Nephron (organoid): ENCODE results near the gene PDE3A.

ENCODE experiments used
- H3K27ac Mint-ChIP-seq, 3 experiments: 2 replicates each; pipeline ENCODE4 v1.8.0; 2020; ENCODE audit warnings: mixed read lengths in 3 of 3, mild to moderate bottlenecking in 2 of 3, moderate library complexity in 1 of 3
- H3K27me3 Mint-ChIP-seq: 2 replicates; pipeline ENCODE4 v1.8.0; 2021; ENCODE audit warnings: low read depth, mild to moderate bottlenecking, moderate library complexity, mixed read lengths
- H3K36me3 Mint-ChIP-seq: 2 replicates; pipeline ENCODE4 v1.8.0; 2020; ENCODE audit warnings: low read depth, mixed read lengths
- H3K4me1 Mint-ChIP-seq: 2 replicates; pipeline ENCODE4 v1.8.0; 2020; ENCODE audit warnings: mixed read lengths
- H3K4me3 Mint-ChIP-seq, 3 experiments: 2 replicates each; pipeline ENCODE4 v1.8.0; 2020; ENCODE audit warnings: mild to moderate bottlenecking in 3 of 3, mixed read lengths in 3 of 3, moderate library complexity in 2 of 3
- H3K9me3 Mint-ChIP-seq: 2 replicates; pipeline ENCODE4 v1.8.0; 2020; ENCODE audit warnings: mixed read lengths
- CTCF ChIP-seq, 3 experiments: fragments of 200-600 bp; sonication (generic); IDR thresholded peaks; one replicate each; pipeline ENCODE4 v1.5.0; 2021; ENCODE audit warnings: antibody characterized with exemption in 3 of 3; ENCODE audit not compliant: unreplicated experiment in 3 of 3

The PDE3A gene

GRCh38 chr12:20444595-20445170, 76.3 kb downstream of the PDE3A start:
- Mint-ChIP-seq H3K4me3 (no peak overlapping the region), H3K4me1 (no peaks in the 10 kb centered on the region)
- no peak for TF ChIP-seq CTCF (IDR thresholded peaks at IDR 0.05; ENCODE audit: unreplicated experiment in 3 of 3)

GRCh38 chr12:20445687-20446086, 77.3 kb downstream of the PDE3A start:
- no peak for TF ChIP-seq CTCF (IDR thresholded peaks at IDR 0.05; ENCODE audit: unreplicated experiment in 3 of 3)
- Mint-ChIP-seq H3K27ac (no peak overlapping the region), H3K4me1 (no peaks in the 10 kb centered on the region), H3K4me3 (no peak overlapping the region), H3K36me3 (no peaks in the 10 kb centered on the region), H3K27me3 (no peaks in the 10 kb centered on the region), H3K9me3 (no peaks in the 10 kb centered on the region)

More at GRCh38 chr12:20444595-20445170, 76.3 kb downstream of the PDE3A start:
- Mint-ChIP-seq H3K9me3 (no peaks in the 10 kb centered on the region), H3K27ac (no peak overlapping the region), H3K27me3 (no peaks in the 10 kb centered on the region), H3K36me3 (no peaks in the 10 kb centered on the region)

- Mint-ChIP-seq H3K36me3 (no peaks in the 10 kb centered on the region), H3K27ac (no peak overlapping the region), H3K4me3 (no peak overlapping the region)
These were observed 78.5 kb downstream of the PDE3A start for GRCh38 chr12:20446836-20447235.

DNA sequence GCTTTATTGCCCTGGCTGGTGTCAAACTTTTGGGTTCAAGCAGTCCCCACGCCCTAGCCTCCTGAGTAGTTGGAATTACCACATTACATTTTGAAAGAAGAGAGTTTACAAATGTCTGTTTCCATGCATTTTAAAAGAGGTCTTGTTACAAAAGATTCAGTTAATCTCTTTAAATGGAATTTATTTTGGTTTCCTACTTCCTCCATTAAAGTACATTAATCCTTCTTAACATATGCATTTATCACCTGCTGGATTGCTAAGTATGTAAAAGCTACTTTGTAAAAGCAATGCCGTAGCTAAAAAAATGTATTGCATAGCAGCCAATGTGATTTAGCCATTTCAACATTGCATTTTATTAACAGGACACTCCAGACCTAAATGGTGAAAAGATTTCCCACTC, 80.4 kb downstream of the PDE3A start:
- H3K4me1 Mint-ChIP-seq: no peaks in the 10 kb centered on the region
- H3K4me3 Mint-ChIP-seq: no peak overlapping the region
- H3K27me3 Mint-ChIP-seq: no peaks in the 10 kb centered on the region
- H3K9me3 Mint-ChIP-seq: no peaks in the 10 kb centered on the region
- TF ChIP-seq CTCF (IDR thresholded peaks at IDR 0.05; ENCODE audit: unreplicated experiment in 3 of 3): no peak
- H3K27ac Mint-ChIP-seq: no peak overlapping the region
- H3K36me3 Mint-ChIP-seq: no peaks in the 10 kb centered on the region

More at GRCh38 chr12:20446836-20447235, 78.5 kb downstream of the PDE3A start:
- no peaks in the 10 kb centered on the region for H3K9me3 Mint-ChIP-seq
- no peaks in the 10 kb centered on the region for H3K4me1 Mint-ChIP-seq
- TF ChIP-seq CTCF (IDR thresholded peaks at IDR 0.05; ENCODE audit: unreplicated experiment in 3 of 3): no peak
- no peaks in the 10 kb centered on the region for H3K27me3 Mint-ChIP-seq

GRCh38 chr12:20450591-20451180, 82.3 kb downstream of the PDE3A start:
- Mint-ChIP-seq H3K27ac (no peak overlapping the region), H3K4me3 (no peak overlapping the region), H3K36me3 (no peaks in the 10 kb centered on the region), H3K27me3 (no peaks in the 10 kb centered on the region), H3K4me1 (no peaks in the 10 kb centered on the region), H3K9me3 (no peaks in the 10 kb centered on the region)
- TF ChIP-seq CTCF (IDR thresholded peaks at IDR 0.05; ENCODE audit: unreplicated experiment in 3 of 3): no peak

GRCh38 chr12:20451761-20452160, 83.4 kb downstream of the PDE3A start:
- TF ChIP-seq CTCF (IDR thresholded peaks at IDR 0.05; ENCODE audit: unreplicated experiment in 3 of 3): no peak
- Mint-ChIP-seq H3K4me3 (no peak overlapping the region), H3K36me3 (no peaks in the 10 kb centered on the region), H3K27me3 (no peaks in the 10 kb centered on the region), H3K9me3 (no peaks in the 10 kb centered on the region), H3K4me1 (no peaks in the 10 kb centered on the region), H3K27ac (no peak overlapping the region)
